Fibroblast of mammary gland (primary cell): Measurements from ENCODE around the gene SH3BP5.

Source experiments
- DNase-seq: peaks from one replicate; pipeline ENCODE4 v3.0.0-alpha.2; 2010; ENCODE audit warnings: low read depth
- H3K4me3 ChIP-seq: 2 replicates; pipeline ENCODE4 v1.5.1; 2011; ENCODE audit warnings: low read depth, mild to moderate bottlenecking, low read length, moderate library complexity; ENCODE audit not compliant: control insufficient read depth
- CTCF ChIP-seq: conservative IDR thresholded peaks from 2 replicates; pipeline ENCODE4 v1.5.1; 2011; ENCODE audit warnings: low read depth, low read length, inconsistent platforms; ENCODE audit not compliant: control insufficient read depth, insufficient read depth

SH3BP5 gene

GRCh38 chr3:15206662-15207576 is 125.5 kb downstream of the SH3BP5 start:
- DNase-seq: peak; percentile 55
- peak overlapping the region; percentile 90 for H3K4me3 ChIP-seq
- TF ChIP-seq CTCF: no peak

- peak within 1 kb of the TSS; percentile 90 for H3K4me3 ChIP-seq
- TF ChIP-seq CTCF: peak; percentile 12
- DNase-seq: peak; percentile 86
Observed at GRCh38 chr3:15205934-15206661, 126.3 kb downstream of the SH3BP5 start, which contains the start of gene CAPN7. Gene CAPN7, plus strand, starts transcription at chr3:15206246. Its CDS starts 250 bp downstream, at chr3:15206496.

GRCh38 chr3:15205482-15205933 is 126.9 kb downstream of the SH3BP5 start:
- H3K4me3 ChIP-seq: peak overlapping the region; percentile 65
- TF ChIP-seq CTCF: no peak
- DNase-seq: no peak
